GM18870 (cell line): ENCODE results near the gene VDAC1.
"Not testable (repeated sequence)": the region's sequence is repeated elsewhere in the genome, so short reads cannot be mapped to it uniquely, and the experiment has no call there.

Experiments used
- ATAC-seq: cut with Tn5 transposase; IDR thresholded peaks from one replicate; pipeline ENCODE4 v1.9.1; 2021; ENCODE audit warnings: moderate library complexity; ENCODE audit not compliant: unreplicated experiment

Gene VDAC1

DNA sequence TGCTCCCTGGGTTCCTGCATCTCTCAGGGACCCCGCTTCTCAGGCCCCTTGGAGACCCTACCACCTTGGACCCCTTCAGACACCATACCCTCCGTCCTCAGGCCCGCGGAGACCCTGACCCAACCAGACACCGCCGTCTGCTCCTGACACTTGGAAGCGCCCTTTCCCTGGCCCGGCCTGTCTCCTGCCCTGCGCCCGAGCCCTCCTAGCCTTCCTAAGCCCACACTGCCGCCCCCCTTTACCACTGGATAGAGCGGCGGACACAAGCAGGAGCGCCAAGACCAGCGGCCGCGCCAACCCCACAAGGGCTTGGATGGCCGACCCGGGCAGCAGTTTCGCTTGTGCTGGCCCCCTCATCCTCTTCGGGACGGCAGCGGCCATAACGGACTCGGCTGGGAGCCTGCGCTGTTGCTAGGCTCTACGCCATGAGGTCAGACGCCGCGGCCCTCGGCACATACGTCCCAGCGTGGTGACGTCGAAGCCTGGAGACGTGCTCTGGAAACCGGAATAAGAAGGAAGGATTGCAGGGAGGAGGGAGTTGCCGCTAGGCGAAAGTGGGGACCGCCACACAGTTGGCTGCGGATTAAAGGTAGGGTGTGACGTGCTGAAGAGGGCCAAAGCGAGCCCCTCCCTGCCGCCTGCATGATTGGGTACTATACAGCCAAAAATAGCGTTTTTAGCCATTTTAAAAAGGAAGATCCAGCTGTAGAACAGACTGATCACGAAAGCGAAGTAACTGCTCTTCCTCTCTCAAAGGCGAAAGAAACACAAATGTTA, 36.4 kb downstream of the VDAC1 start, which contains the start of gene C5orf15:
TSS of gene C5orf15 (minus strand) at position 422 of the 777 bp plus-strand sequence. CDS start at position 381, 41 bp downstream.
- ATAC-seq = peak; percentile 94

- ATAC-seq = no peak
Observed at GRCh38 chr5:133967698-133968203, 37.0 kb downstream of the VDAC1 start.

DNA sequence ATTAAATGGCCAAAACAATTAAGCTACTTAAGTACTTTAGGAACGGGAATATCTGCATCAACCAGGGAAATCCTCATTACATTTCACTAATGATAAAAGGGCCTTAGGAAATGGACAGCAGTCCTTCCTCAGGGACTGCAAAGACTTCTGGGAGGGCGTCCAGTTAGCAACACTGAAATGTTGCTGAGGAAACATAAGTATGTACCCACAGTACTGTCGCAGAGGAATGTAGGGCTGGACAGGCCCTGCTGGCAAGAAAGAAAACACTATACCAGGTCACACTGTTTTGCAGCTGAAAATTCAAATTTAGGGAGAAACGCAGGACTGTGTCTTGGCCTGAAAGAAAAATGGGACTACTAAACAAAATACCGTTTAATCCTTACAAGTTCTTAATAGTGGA, 37.7 kb downstream of the VDAC1 start:
- no peak for ATAC-seq

GRCh38 chr5:133966090-133966489, 38.7 kb downstream of the VDAC1 start:
- no peak for ATAC-seq

- ATAC-seq = no peak
Observed at GRCh38 chr5:133963493-133964128, 41.2 kb downstream of the VDAC1 start.

DNA sequence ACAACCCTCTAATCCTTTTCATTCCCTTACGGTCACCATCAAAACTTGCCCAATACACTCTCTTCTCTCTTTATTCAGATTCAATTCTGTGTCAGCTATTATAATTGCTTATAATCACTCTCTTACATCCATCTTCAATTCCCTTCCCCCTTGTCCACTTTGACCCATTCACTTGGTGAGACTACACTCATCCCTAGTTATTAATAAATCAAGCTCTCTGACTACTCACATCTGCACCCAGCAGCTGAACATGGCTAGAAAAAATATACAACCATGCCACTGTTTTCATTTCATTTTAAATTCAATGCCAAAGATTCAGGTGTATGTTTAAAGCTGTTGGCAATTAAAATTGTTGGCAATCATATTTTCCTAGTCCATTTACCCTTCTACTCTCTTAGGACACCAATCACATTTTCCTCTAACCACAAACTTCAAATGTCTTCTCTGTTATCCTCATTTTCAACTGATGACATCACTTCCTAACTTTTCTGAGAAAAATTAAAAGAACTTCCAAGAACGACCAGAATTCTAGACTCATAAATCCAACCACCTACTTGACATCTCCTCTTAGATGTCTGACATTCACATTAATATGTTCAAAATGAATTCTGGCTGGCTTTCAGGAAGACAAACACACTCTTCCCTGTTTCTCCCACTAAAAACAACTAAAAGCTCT, 41.8 kb downstream of the VDAC1 start:
- ATAC-seq = no peak

DNA sequence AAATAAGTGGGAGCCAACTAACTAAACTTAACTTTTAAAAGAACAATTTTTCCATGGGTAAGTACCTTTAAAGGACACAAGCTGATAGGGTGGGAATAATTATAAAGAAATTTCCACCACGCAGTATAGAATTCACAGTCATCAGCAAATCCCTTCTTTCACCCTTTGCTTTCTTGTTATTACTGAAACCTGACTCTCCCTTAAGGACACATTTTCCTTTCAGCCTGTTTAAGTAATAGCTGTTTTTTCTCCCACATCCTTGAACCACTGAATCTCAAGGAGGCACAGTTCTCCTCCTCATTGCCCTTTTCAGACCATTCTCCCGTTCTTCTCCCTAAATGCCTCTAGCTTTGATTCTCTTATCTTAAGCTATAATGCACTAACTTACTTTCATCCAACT, 42.6 kb downstream of the VDAC1 start:
- ATAC-seq = no peak

- no peak for ATAC-seq
Observed at GRCh38 chr5:133959643-133960042, 45.1 kb downstream of the VDAC1 start.

DNA sequence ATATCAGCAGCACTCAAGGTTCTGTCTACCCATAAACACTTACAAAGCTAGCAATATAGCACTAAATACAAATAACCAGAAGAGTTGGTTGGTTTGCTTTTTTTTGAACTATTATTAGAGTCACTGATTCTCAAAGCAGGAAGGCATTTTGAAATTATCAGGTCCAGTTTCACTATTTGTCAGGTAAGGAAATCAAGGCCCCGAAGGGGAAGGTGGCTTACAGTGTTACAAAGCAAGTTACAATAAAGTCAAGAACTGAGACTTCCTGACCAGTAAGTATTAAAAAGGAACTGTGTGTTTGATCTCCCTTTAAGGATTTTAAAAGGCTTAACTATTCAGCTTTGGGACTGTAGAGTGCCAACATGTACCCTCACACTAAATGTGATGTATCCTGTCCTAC, 47.2 kb downstream of the VDAC1 start:
- ATAC-seq = peak; percentile 58

GRCh38 chr5:133957080-133957479, 47.7 kb downstream of the VDAC1 start:
- ATAC-seq = peak; percentile 11

DNA sequence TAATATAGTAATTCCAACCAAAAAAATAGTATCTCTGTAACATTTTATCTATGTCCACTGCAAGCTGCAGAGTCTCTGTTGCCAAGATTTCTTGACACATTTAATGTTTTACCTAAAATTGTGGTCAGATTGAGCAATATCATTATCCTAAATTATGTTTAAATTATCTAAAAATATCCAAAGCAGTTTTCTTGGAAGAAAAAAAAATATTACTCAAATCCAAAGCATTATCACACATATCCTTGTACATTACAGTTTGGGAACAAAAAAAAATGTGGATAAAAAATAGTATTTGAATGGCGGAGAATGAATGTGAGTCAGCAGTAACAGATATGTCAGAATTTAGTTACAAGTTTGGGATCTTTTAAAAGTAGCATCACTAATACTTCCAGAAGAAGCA, 48.6 kb downstream of the VDAC1 start:
- not testable (repeated sequence) for ATAC-seq

GRCh38 chr5:133953568-133954145, 51.1 kb downstream of the VDAC1 start:
- ATAC-seq = no peak

- no peak for ATAC-seq
Observed at GRCh38 chr5:133952729-133953567, 51.8 kb downstream of the VDAC1 start.

GRCh38 chr5:133950821-133951612, 53.8 kb downstream of the VDAC1 start:
- no peak for ATAC-seq

DNA sequence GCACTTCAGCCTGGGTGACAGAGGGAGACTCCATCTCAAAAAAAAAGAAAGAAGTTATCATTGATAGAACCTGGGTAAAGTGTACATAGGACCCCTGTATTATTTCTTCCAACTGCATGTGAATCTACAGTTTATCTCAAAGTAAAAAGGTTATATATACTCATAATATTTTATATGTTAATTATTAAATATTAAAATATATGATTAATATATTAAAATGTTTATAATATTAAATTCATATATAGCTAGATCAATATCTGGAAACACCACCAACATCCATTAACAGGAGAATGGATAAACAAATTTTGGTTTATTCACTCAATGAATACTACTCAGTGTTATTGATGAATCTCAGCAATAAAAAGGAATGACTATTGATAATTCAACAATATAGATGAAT, 56.1 kb downstream of the VDAC1 start:
- ATAC-seq = no peak

DNA sequence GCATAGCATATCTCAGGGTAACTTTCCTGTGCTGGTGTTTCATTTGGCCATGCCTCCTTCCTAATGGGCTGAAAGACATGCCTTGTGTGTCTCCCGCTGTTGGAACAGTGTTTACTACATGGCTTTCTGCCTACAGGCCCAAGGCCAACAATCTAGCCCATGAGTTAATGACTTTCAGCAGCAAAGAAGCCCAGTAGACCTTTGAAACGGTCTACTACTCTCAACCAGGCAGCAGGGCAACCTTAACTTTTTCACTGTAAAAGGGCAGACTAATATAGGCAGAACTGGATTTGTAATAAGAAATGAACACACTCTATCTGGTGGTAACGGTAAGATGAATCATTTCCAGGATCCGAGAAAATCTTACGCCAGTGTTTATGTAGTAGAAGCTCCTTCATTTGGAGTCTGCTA, 57.3 kb downstream of the VDAC1 start:
- no peak for ATAC-seq

DNA sequence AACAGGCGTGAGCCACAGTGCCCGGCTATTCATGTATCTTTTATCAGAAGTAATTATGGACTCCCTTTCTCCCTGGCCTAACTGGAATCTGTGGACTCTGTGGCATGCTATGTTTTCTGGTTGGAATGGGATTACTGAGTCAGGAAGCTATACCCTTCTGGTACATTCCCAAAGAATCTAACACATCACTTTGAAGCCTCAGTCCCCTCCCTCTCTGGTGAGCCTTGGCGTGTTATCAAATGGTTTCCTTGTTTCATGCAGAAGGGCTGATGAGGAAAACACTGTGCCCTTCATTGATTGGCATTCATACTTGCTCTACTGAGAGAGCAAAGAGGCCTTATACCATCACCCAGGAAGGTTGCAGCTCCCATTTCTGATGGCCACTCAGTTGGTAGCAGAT, 59.2 kb downstream of the VDAC1 start:
- ATAC-seq = no peak

GRCh38 chr5:133944263-133945185, 60.3 kb downstream of the VDAC1 start:
- ATAC-seq = no peak

GRCh38 chr5:133943475-133943817, 61.3 kb downstream of the VDAC1 start:
- ATAC-seq = no peak
